Activated T-helper 1 cell treated with Interleukin-2 at 50 U/mL for 16 hours (primary cell): Measurements from ENCODE around the gene RNASE8.
A peak's percentile ranks its signal among the peaks of the same experiment; 100 is the strongest.

Source experiments
- DNase-seq: peaks from one replicate; pipeline ENCODE4 v3.0.0-alpha.2; 2020; ENCODE audit warnings: low read depth

RNASE8 gene

GRCh38 chr14:21072781-21073339 is 15.2 kb downstream of the RNASE8 start:
- no peak for DNase-seq

GRCh38 chr14:21073921-21074320 is 16.3 kb downstream of the RNASE8 start:
- no peak for DNase-seq

GRCh38 chr14:21074398-21075272 is 17.0 kb downstream of the RNASE8 start:
- DNase-seq = no peak

- DNase-seq = no peak
These were observed 18.3 kb downstream of the RNASE8 start for GRCh38 chr14:21075719-21076437.

- DNase-seq = no peak
These were observed 20.1 kb downstream of the RNASE8 start for GRCh38 chr14:21077672-21078071.

- no peak for DNase-seq
These were observed 20.7 kb downstream of the RNASE8 start for GRCh38 chr14:21078287-21078686.

GRCh38 chr14:21078726-21079125 is 21.1 kb downstream of the RNASE8 start:
- DNase-seq = no peak

GRCh38 chr14:21081521-21082142 is 24.0 kb downstream of the RNASE8 start:
- no peak for DNase-seq

- no peak for DNase-seq
These were observed 26.1 kb downstream of the RNASE8 start for GRCh38 chr14:21083565-21084325.

- DNase-seq = no peak
These were observed 26.8 kb downstream of the RNASE8 start for GRCh38 chr14:21084396-21084795.

- no peak for DNase-seq
These were observed 27.6 kb downstream of the RNASE8 start for GRCh38 chr14:21084998-21085853.

- DNase-seq = no peak
These were observed 29.3 kb downstream of the RNASE8 start for GRCh38 chr14:21086908-21087293.

GRCh38 chr14:21087294-21088091 is 29.9 kb downstream of the RNASE8 start:
- DNase-seq = peak; percentile 58

- no peak for DNase-seq
These were observed 31.1 kb downstream of the RNASE8 start for GRCh38 chr14:21088687-21089086.

- DNase-seq = no peak
These were observed 31.6 kb downstream of the RNASE8 start for GRCh38 chr14:21089271-21089670.

GRCh38 chr14:21089877-21090193 is 32.2 kb downstream of the RNASE8 start:
- no peak for DNase-seq

GRCh38 chr14:21090194-21090939 is 32.7 kb downstream of the RNASE8 start:
- no peak for DNase-seq

GRCh38 chr14:21090940-21091663 is 33.5 kb downstream of the RNASE8 start:
- DNase-seq = no peak

- DNase-seq = no peak
These were observed 34.2 kb downstream of the RNASE8 start for GRCh38 chr14:21091821-21092272.
